Gastroesophageal sphincter (tissue), 3 donors: ENCODE results near the gene LGI1.

Source experiments
- CTCF ChIP-seq, 4 experiments: fragments of 200-600 bp in 2 of 4; fragments of 450-650 bp in 2 of 4; sonication (generic) in 1 of 4; IDR thresholded peaks; one replicate each; pipeline ENCODE4 v1.5.1; 2017 to 2019; ENCODE audit warnings: antibody characterized with exemption in 4 of 4, mild to moderate bottlenecking in 2 of 4, moderate library complexity in 2 of 4
- EP300 ChIP-seq: sonication (generic); formaldehyde crosslinking; IDR thresholded peaks from one replicate; pipeline ENCODE4 v1.6.1; 2017; ENCODE audit warnings: antibody characterized with exemption, mild to moderate bottlenecking
- POLR2A ChIP-seq, 2 donors: fragments of 450-650 bp; IDR thresholded peaks; one replicate each; pipeline ENCODE4 v1.6.1; 2017; ENCODE audit warnings: antibody characterized with exemption in 2 of 2, mild to moderate bottlenecking in 2 of 2, moderate library complexity in 1 of 2
- POLR2AphosphoS5 ChIP-seq: sonication (generic); formaldehyde crosslinking; IDR thresholded peaks from one replicate; pipeline ENCODE4 v1.6.1; 2017; ENCODE audit warnings: antibody characterized with exemption

GRCh38 chr10:93715345-93715744, 42.4 kb upstream of the LGI1 start:
- no peak for TF ChIP-seq CTCF (IDR thresholded peaks at IDR 0.05)
- no peak for TF ChIP-seq EP300
- TF ChIP-seq POLR2AphosphoS5: no peak
- no peak for TF ChIP-seq POLR2A (IDR thresholded peaks at IDR 0.05)
